ENCODE results near the gene KLF12.
A peak's percentile ranks its signal among the peaks of the same experiment; 100 is the strongest.

KLF12 gene

GRCh38 chr13:74162782-74163181, 28.6 kb upstream of the KLF12 start:
- Histone ChIP-seq H3K18ac (ENCODE audit: low read length) (no peak overlapping the region), H4K91ac (ENCODE audit: low read depth, low read length) (no peak overlapping the region), H3K23ac (ENCODE audit: low read length) (no peak overlapping the region), H4K8ac (ENCODE audit: low read depth, low read length) (no peak overlapping the region), H2BK12ac (ENCODE audit: low read length) (no peak overlapping the region), H3K27ac (ENCODE audit: low read depth, low read length) (no peak overlapping the region), H3K4me3 (ENCODE audit: low read depth, low read length) (no peak overlapping the region), H3K14ac (ENCODE audit: low read length) (no peak overlapping the region), H3K36me3 (ENCODE audit: control insufficient read depth in 1 of 2, insufficient read depth in 2 of 2, low read length in 2 of 2) (no peaks in the 10 kb centered on the region), H3K9ac (ENCODE audit: low read length) (no peak overlapping the region), H2BK120ac (ENCODE audit: insufficient read depth, low read length, poor library complexity) (no peak overlapping the region), H3K79me1 (ENCODE audit: low read length) (no peaks in the 10 kb centered on the region), H3K4me2 (ENCODE audit: low read length) (no peak overlapping the region), H2AK5ac (ENCODE audit: low read length) (no peak overlapping the region), H3K79me2 (ENCODE audit: control insufficient read depth, insufficient read depth, low read length, poor library complexity) (no peaks in the 10 kb centered on the region), H3K9me3 (ENCODE audit: insufficient read depth, low read depth, low read length) (no peaks in the 10 kb centered on the region), H3K4me1 (ENCODE audit: control insufficient read depth in 1 of 2, insufficient read depth in 2 of 2, low read length in 2 of 2) (no peaks in the 10 kb centered on the region), H3K4ac (ENCODE audit: low read depth, low read length) (no peak overlapping the region), H2AFZ (ENCODE audit: insufficient read depth, low read length, poor library complexity) (no peak overlapping the region), H4K12ac (ENCODE audit: low read depth, low read length) (no peak overlapping the region), H2BK5ac (ENCODE audit: low read depth, low read length, poor library complexity) (no peak overlapping the region), H3K27me3 (ENCODE audit: insufficient read depth, low read length) (no peaks in the 10 kb centered on the region)
- no CpG with 5 or more reads among the region's 2 CpGs for WGBS (ENCODE audit: extremely low coverage, insufficient coverage, insufficient read length)
- DNase-seq = no peak

- WGBS (ENCODE audit: extremely low coverage, insufficient coverage, insufficient read length) = no CpG with 5 or more reads among the region's 2 CpGs
- no peaks in the 10 kb centered on the region for H3K9me3 ChIP-seq (ENCODE audit: insufficient read depth, low read depth, low read length)
- no peak overlapping the region for H2AFZ ChIP-seq (ENCODE audit: insufficient read depth, low read length, poor library complexity)
Observed at GRCh38 chr13:74162135-74162534, 27.9 kb upstream of the KLF12 start.

GRCh38 chr13:74158571-74159352, 24.6 kb upstream of the KLF12 start:
- no peaks in the 10 kb centered on the region for H3K79me2 ChIP-seq (ENCODE audit: control insufficient read depth, insufficient read depth, low read length, poor library complexity)
- no peaks in the 10 kb centered on the region for H3K36me3 ChIP-seq (ENCODE audit: control insufficient read depth in 1 of 2, insufficient read depth in 2 of 2, low read length in 2 of 2)
- no peak overlapping the region for H3K4me3 ChIP-seq (ENCODE audit: low read depth, low read length)
- H2BK5ac ChIP-seq (ENCODE audit: low read depth, low read length, poor library complexity) = no peak overlapping the region
- H3K9ac ChIP-seq (ENCODE audit: low read length) = no peak overlapping the region
- H3K9me3 ChIP-seq (ENCODE audit: insufficient read depth, low read depth, low read length) = no peaks in the 10 kb centered on the region
- H2AK5ac ChIP-seq (ENCODE audit: low read length) = no peak overlapping the region
- no peak overlapping the region for H3K4ac ChIP-seq (ENCODE audit: low read depth, low read length)
- no peaks in the 10 kb centered on the region for H3K79me1 ChIP-seq (ENCODE audit: low read length)
- no peaks in the 10 kb centered on the region for H3K27me3 ChIP-seq (ENCODE audit: insufficient read depth, low read length)
- no peak overlapping the region for H2BK12ac ChIP-seq (ENCODE audit: low read length)
- H3K14ac ChIP-seq (ENCODE audit: low read length) = no peak overlapping the region
- WGBS (ENCODE audit: extremely low coverage, insufficient coverage, insufficient read length) = no CpG with 5 or more reads among the region's 3 CpGs
- no peak overlapping the region for H2AFZ ChIP-seq (ENCODE audit: insufficient read depth, low read length, poor library complexity)
- H3K4me1 ChIP-seq (ENCODE audit: control insufficient read depth in 1 of 2, insufficient read depth in 2 of 2, low read length in 2 of 2) = no peaks in the 10 kb centered on the region
- H4K8ac ChIP-seq (ENCODE audit: low read depth, low read length) = no peak overlapping the region
- H3K27ac ChIP-seq (ENCODE audit: low read depth, low read length) = no peak overlapping the region
- no peak overlapping the region for H2BK120ac ChIP-seq (ENCODE audit: insufficient read depth, low read length, poor library complexity)
- no peak for DNase-seq
- H3K18ac ChIP-seq (ENCODE audit: low read length) = no peak overlapping the region
- no peak overlapping the region for H4K91ac ChIP-seq (ENCODE audit: low read depth, low read length)
- no peak overlapping the region for H4K12ac ChIP-seq (ENCODE audit: low read depth, low read length)
- no peak overlapping the region for H3K4me2 ChIP-seq (ENCODE audit: low read length)
- no peak overlapping the region for H3K23ac ChIP-seq (ENCODE audit: low read length)

More at GRCh38 chr13:74162135-74162534, 27.9 kb upstream of the KLF12 start:
- H3K79me1 ChIP-seq (ENCODE audit: low read length) = no peaks in the 10 kb centered on the region
- no peak overlapping the region for H3K14ac ChIP-seq (ENCODE audit: low read length)
- no peak overlapping the region for H4K12ac ChIP-seq (ENCODE audit: low read depth, low read length)
- H2BK120ac ChIP-seq (ENCODE audit: insufficient read depth, low read length, poor library complexity) = no peak overlapping the region
- H3K4me1 ChIP-seq (ENCODE audit: control insufficient read depth in 1 of 2, insufficient read depth in 2 of 2, low read length in 2 of 2) = no peaks in the 10 kb centered on the region
- no peak overlapping the region for H3K4me2 ChIP-seq (ENCODE audit: low read length)
- H3K36me3 ChIP-seq (ENCODE audit: control insufficient read depth in 1 of 2, insufficient read depth in 2 of 2, low read length in 2 of 2) = no peaks in the 10 kb centered on the region
- H3K27me3 ChIP-seq (ENCODE audit: insufficient read depth, low read length) = no peaks in the 10 kb centered on the region
- no peak overlapping the region for H3K4ac ChIP-seq (ENCODE audit: low read depth, low read length)
- no peak overlapping the region for H3K27ac ChIP-seq (ENCODE audit: low read depth, low read length)
- H2BK5ac ChIP-seq (ENCODE audit: low read depth, low read length, poor library complexity) = no peak overlapping the region
- no peak overlapping the region for H3K4me3 ChIP-seq (ENCODE audit: low read depth, low read length)
- no peaks in the 10 kb centered on the region for H3K79me2 ChIP-seq (ENCODE audit: control insufficient read depth, insufficient read depth, low read length, poor library complexity)
- H3K9ac ChIP-seq (ENCODE audit: low read length) = no peak overlapping the region
- no peak overlapping the region for H2AK5ac ChIP-seq (ENCODE audit: low read length)
- no peak overlapping the region for H4K91ac ChIP-seq (ENCODE audit: low read depth, low read length)
- H3K23ac ChIP-seq (ENCODE audit: low read length) = no peak overlapping the region
- H4K8ac ChIP-seq (ENCODE audit: low read depth, low read length) = no peak overlapping the region
- no peak overlapping the region for H2BK12ac ChIP-seq (ENCODE audit: low read length)
- no peak for DNase-seq
- H3K18ac ChIP-seq (ENCODE audit: low read length) = no peak overlapping the region

- Histone ChIP-seq H3K4me3 (ENCODE audit: low read depth, low read length) (no peak overlapping the region), H3K9me3 (ENCODE audit: insufficient read depth, low read depth, low read length) (no peaks in the 10 kb centered on the region), H3K27ac (ENCODE audit: low read depth, low read length) (no peak overlapping the region), H4K8ac (ENCODE audit: low read depth, low read length) (no peak overlapping the region), H3K23ac (ENCODE audit: low read length) (no peak overlapping the region), H3K79me1 (ENCODE audit: low read length) (no peaks in the 10 kb centered on the region), H3K4me1 (ENCODE audit: control insufficient read depth in 1 of 2, insufficient read depth in 2 of 2, low read length in 2 of 2) (no peaks in the 10 kb centered on the region), H3K4me2 (ENCODE audit: low read length) (no peak overlapping the region), H3K79me2 (ENCODE audit: control insufficient read depth, insufficient read depth, low read length, poor library complexity) (no peaks in the 10 kb centered on the region), H3K14ac (ENCODE audit: low read length) (no peak overlapping the region), H2AFZ (ENCODE audit: insufficient read depth, low read length, poor library complexity) (no peak overlapping the region), H2AK5ac (ENCODE audit: low read length) (no peak overlapping the region), H4K12ac (ENCODE audit: low read depth, low read length) (no peak overlapping the region), H4K91ac (ENCODE audit: low read depth, low read length) (no peak overlapping the region), H2BK5ac (ENCODE audit: low read depth, low read length, poor library complexity) (no peak overlapping the region), H3K36me3 (ENCODE audit: control insufficient read depth in 1 of 2, insufficient read depth in 2 of 2, low read length in 2 of 2) (no peaks in the 10 kb centered on the region), H3K9ac (ENCODE audit: low read length) (peak overlapping the region; percentile 61), H3K4ac (ENCODE audit: low read depth, low read length) (no peak overlapping the region), H2BK12ac (ENCODE audit: low read length) (no peak overlapping the region), H3K18ac (ENCODE audit: low read length) (no peak overlapping the region), H3K27me3 (ENCODE audit: insufficient read depth, low read length) (no peaks in the 10 kb centered on the region), H2BK120ac (ENCODE audit: insufficient read depth, low read length, poor library complexity) (no peak overlapping the region)
- WGBS (ENCODE audit: extremely low coverage, insufficient coverage, insufficient read length) = no CpG with 5 or more reads among the region's 8 CpGs
- no peak for DNase-seq
Observed at GRCh38 chr13:74158028-74158427, 23.8 kb upstream of the KLF12 start.

Data from trophoblast cell (in vitro differentiated cells and primary cell).